NT2/D1 (cell line): ENCODE data around the gene SAE1.
A peak's percentile ranks its signal among the peaks of the same experiment; 100 is the strongest.

ENCODE experiments used
- DNase-seq: peaks from one replicate; pipeline ENCODE4 v3.0.0-alpha.2; 2011; ENCODE audit warnings: low read depth, low spot score
- H3K27me3 ChIP-seq: 2 replicates; pipeline ENCODE4 v1.6.0; 2011; ENCODE audit warnings: mild to moderate bottlenecking; ENCODE audit not compliant: insufficient read length, insufficient read depth
- H3K36me3 ChIP-seq: 2 replicates; pipeline ENCODE4 v1.6.1; 2011; ENCODE audit warnings: mild to moderate bottlenecking, low read length, mixed read lengths; ENCODE audit not compliant: insufficient read depth, insufficient read length
- H3K4me1 ChIP-seq: 2 replicates; pipeline ENCODE4 v1.5.1; 2011; ENCODE audit not compliant: insufficient read depth, insufficient read length
- H3K4me3 ChIP-seq: 2 replicates; pipeline ENCODE4 v1.5.1; 2011; ENCODE audit warnings: low read depth; ENCODE audit not compliant: insufficient read length
- H3K9ac ChIP-seq: 2 replicates; pipeline ENCODE4 v1.6.0; 2011; ENCODE audit warnings: low read depth; ENCODE audit not compliant: insufficient read length
- H3K9me3 ChIP-seq: 2 replicates; pipeline ENCODE4 v1.5.1; 2011; ENCODE audit warnings: mild to moderate bottlenecking, low read length; ENCODE audit not compliant: insufficient read depth
- SUZ12 ChIP-seq: IDR thresholded peaks from 2 replicates; pipeline ENCODE4 v1.6.1; 2011; ENCODE audit not compliant: insufficient read length, insufficient read depth; ENCODE audit errors: extremely low read depth
- YY1 ChIP-seq: IDR thresholded peaks from 2 replicates; pipeline ENCODE4 v1.6.1; 2011; ENCODE audit not compliant: insufficient read length, insufficient read depth
- ZNF274 ChIP-seq: IDR thresholded peaks from 2 replicates; pipeline ENCODE4 v1.6.1; 2011; ENCODE audit warnings: mild to moderate bottlenecking, low read depth, low read length

SAE1 gene

DNA sequence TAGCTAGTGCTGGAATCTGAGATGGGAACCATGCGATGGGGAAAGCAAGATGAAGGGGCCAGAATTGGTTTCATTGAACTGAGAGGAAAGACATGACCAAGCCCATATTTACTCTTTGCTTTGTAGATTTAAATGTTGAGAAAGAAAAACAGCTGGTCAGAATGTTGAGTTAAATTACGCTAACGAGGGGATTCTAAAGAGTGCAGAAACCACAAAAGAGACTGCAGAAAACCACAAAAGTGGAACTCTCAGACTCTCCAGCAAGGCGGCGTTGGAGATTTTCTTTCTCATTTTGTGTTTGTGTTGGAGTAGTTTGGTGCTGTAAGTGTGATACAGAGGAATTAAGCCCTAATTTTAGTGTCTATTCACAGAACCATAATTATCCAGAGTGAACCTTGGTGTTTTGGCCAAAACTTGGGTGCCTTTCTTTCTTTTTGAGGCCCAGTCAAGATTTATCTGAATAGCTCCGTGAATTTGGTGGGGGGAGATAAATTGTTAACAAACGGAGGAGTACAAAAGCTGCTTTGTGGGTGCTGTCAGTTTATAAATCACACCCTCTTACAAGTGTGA lies 26.3 kb downstream of the SAE1 start:
- Histone ChIP-seq H3K36me3 (peaks cover 65% of the 10 kb centered on the region), H3K4me3 (no peak overlapping the region), H3K27me3 (no peaks in the 10 kb centered on the region), H3K9me3 (no peaks in the 10 kb centered on the region), H3K9ac (no peak overlapping the region), H3K4me1 (peaks cover 5% of the 10 kb centered on the region)
- DNase-seq = no peak
- no peak for TF ChIP-seq ZNF274
- no peak for TF ChIP-seq YY1
- TF ChIP-seq SUZ12 = no peak

GRCh38 chr19:47157431-47158321 lies 27.0 kb downstream of the SAE1 start:
- H3K9me3 ChIP-seq = no peaks in the 10 kb centered on the region
- H3K9ac ChIP-seq = peak overlapping the region; percentile 75
- TF ChIP-seq ZNF274 (no peak), SUZ12 (no peak), YY1 (no peak)
- peaks cover 5% of the 10 kb centered on the region for H3K4me1 ChIP-seq
- H3K4me3 ChIP-seq = no peak overlapping the region
- peaks cover 63% of the 10 kb centered on the region for H3K36me3 ChIP-seq
- no peaks in the 10 kb centered on the region for H3K27me3 ChIP-seq
- DNase-seq = peak; percentile 85

DNA sequence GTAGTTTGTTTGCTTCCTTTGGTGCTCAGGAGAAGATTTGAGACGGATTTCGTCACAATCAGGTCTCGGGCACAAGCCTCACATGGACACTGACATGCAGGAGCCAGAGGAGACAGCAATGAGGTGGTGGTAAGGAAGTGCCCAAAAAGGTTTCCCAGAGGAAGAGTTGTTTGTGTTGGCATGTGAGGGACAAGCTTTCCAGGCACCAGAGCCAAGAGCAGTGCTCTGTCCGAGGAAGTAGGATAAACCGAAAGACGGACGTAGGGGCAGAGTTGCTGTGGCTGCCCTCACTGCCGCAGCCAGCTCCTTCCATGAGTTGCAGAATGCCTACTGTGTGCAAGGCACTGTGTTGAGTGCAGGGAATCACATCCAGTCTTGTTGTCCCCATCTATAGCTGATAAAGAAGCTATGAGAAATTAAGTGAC lies 27.7 kb downstream of the SAE1 start:
- TF ChIP-seq SUZ12 (no peak), YY1 (no peak), ZNF274 (no peak)
- peak overlapping the region; percentile 75 for H3K9ac ChIP-seq

GRCh38 chr19:47158879-47159503 lies 28.4 kb downstream of the SAE1 start:
- no peak overlapping the region for H3K4me3 ChIP-seq
- no peak for DNase-seq
- no peaks in the 10 kb centered on the region for H3K9me3 ChIP-seq
- H3K4me1 ChIP-seq = peaks cover 5% of the 10 kb centered on the region
- no peaks in the 10 kb centered on the region for H3K27me3 ChIP-seq
- peaks cover 54% of the 10 kb centered on the region for H3K36me3 ChIP-seq
- peak overlapping the region; percentile 75 for H3K9ac ChIP-seq
- TF ChIP-seq ZNF274 (no peak), YY1 (no peak), SUZ12 (no peak)

More for the DNA sequence above, 27.7 kb downstream of the SAE1 start:
- DNase-seq = no peak
- Histone ChIP-seq H3K4me1 (peaks cover 5% of the 10 kb centered on the region), H3K27me3 (no peaks in the 10 kb centered on the region), H3K4me3 (no peak overlapping the region), H3K36me3 (peaks cover 58% of the 10 kb centered on the region), H3K9me3 (no peaks in the 10 kb centered on the region)

DNA sequence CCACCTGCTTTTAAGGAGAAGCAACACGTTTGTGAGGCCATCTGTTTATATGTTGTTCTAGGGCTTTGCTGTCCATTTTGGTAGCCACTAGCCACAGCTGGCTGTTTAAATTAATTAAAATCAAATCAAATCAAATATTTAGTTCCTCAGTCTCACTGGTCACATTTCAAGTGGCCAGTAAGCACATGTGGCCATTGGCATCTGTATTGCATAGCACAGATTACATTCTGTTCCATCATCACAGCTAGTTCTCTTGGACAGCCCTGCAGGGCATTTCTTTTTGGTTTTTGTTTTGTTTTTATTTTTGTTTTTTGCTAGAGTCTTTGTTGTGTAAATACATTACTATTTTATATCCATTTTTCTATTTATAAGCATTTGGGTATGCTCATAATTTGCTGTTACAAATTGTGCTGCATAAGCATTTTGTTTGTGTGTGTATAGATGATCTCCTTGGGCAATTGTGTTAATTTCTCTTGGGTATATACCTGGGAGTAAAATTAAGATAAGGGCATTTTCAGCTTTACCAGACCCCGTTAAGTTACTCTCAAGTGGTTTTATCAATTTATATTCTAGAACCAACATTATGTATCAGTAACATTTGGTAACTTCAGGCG lies 31.3 kb downstream of the SAE1 start:
- H3K4me1 ChIP-seq = peaks cover 3% of the 10 kb centered on the region
- peaks cover 49% of the 10 kb centered on the region for H3K36me3 ChIP-seq
- no peak for DNase-seq
- no peaks in the 10 kb centered on the region for H3K9me3 ChIP-seq
- TF ChIP-seq SUZ12 (no peak), YY1 (no peak), ZNF274 (no peak)
- no peak overlapping the region for H3K9ac ChIP-seq
- no peak overlapping the region for H3K4me3 ChIP-seq
- no peaks in the 10 kb centered on the region for H3K27me3 ChIP-seq

DNA sequence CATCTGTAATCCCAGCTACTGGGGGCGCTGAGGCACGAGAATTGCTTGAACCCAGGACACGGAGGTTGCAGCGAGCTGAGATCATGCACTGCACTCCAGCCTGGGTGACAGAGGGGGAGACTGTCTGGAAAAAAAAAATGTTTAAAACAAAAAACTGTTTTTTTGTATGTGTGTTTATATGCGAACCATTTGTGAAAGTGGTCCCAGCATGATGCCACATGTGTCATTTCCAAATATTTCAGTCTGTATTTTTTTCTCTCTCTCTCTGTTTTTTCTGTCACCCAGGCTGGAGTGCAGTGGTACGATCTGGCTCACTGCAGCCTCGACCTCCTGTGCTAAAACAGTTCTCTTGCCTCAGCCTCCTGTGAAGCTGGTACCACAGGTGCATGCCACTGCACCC lies 37.4 kb downstream of the SAE1 start:
- H3K36me3 ChIP-seq = peaks cover 49% of the 10 kb centered on the region
- no peaks in the 10 kb centered on the region for H3K9me3 ChIP-seq
- no peaks in the 10 kb centered on the region for H3K27me3 ChIP-seq
- no peak overlapping the region for H3K9ac ChIP-seq
- TF ChIP-seq YY1 (no peak), ZNF274 (no peak), SUZ12 (no peak)
- DNase-seq = no peak
- no peak overlapping the region for H3K4me3 ChIP-seq
- no peaks in the 10 kb centered on the region for H3K4me1 ChIP-seq

DNA sequence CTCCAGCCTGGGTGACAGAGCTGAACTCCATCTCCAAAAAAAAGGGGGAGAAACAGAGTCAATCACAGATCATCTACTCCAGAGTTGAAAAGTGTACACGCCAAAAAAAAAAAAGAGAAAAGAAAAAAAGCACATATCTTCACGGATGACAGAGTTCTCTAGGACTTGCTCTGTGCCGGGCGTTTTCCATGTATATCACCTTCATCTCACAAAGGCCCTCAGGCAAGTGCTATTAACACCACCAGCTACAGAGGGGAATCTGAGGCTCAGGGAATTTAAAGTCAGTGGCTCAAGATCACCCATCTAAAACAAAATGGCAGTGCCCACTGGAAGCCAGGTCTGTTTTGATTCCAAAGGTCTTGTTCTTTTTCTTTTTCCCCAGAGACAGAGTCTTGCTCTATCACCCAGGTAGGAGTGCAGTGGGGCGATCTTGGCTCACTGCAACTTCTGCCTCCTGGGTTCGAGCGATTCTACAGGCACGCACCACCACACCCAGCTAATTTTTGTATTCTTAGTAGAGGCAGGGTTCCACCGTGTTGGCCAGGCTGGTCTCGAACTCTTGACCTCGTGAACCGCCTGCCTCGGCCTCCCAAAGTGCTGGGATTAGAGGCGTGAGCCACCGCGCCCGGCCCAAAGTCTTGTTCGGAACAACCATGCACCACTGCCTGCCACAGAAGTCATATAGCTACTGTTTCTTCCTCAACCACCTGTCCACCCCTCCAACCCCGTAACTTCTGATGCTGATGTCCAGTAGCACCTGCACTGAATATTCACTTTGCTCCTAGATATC lies 42.2 kb downstream of the SAE1 start:
- no peak for DNase-seq
- Histone ChIP-seq H3K36me3 (peaks cover 70% of the 10 kb centered on the region), H3K4me1 (no peaks in the 10 kb centered on the region), H3K9ac (no peak overlapping the region), H3K9me3 (no peaks in the 10 kb centered on the region), H3K27me3 (no peaks in the 10 kb centered on the region), H3K4me3 (no peak overlapping the region)
- TF ChIP-seq ZNF274 = no peak
- TF ChIP-seq YY1 = no peak
- no peak for TF ChIP-seq SUZ12
